NB4 (cell line): ENCODE data around the gene LMAN2.
"Not testable (repeated sequence)": the region's sequence is repeated elsewhere in the genome, so short reads cannot be mapped to it uniquely, and the experiment has no call there.

ENCODE experiments used
- DNase-seq: peaks from one replicate; pipeline ENCODE4 v3.0.0; 2010; ENCODE audit warnings: low read depth
- H3K4me3 ChIP-seq: one replicate; pipeline ENCODE4 v1.5.1; 2011; ENCODE audit warnings: mild to moderate bottlenecking, low read depth, low read length, moderate library complexity
- CTCF ChIP-seq: IDR thresholded peaks from one replicate; pipeline ENCODE4 v1.5.1; 2012; ENCODE audit warnings: low read depth, low read length
- MAX ChIP-seq: IDR thresholded peaks from 2 replicates; pipeline ENCODE4 v1.6.1; 2011; ENCODE audit warnings: low read depth, low read length
- MYC ChIP-seq: IDR thresholded peaks from 2 replicates; pipeline ENCODE4 v1.6.1; 2011; ENCODE audit warnings: low read depth, low read length
- POLR2A ChIP-seq: IDR thresholded peaks from 2 replicates; pipeline ENCODE4 v1.6.1; 2011; ENCODE audit warnings: mild to moderate bottlenecking; ENCODE audit not compliant: insufficient read length; ENCODE audit errors: extremely low read depth

LMAN2 gene

GRCh38 chr5:177347699-177348098, 3.8 kb downstream of the LMAN2 start:
- TF ChIP-seq CTCF (no peak), POLR2A (no peak), MAX (no peak), MYC (no peak)
- H3K4me3 ChIP-seq, result peak overlapping the region; percentile 16
- DNase-seq, result no peak

- H3K4me3 ChIP-seq, result peak overlapping the region; percentile 25
- no peak for DNase-seq
- TF ChIP-seq MYC, result no peak
- TF ChIP-seq MAX, result no peak
- no peak for TF ChIP-seq POLR2A
- no peak for TF ChIP-seq CTCF
These were observed 4.6 kb downstream of the LMAN2 start for GRCh38 chr5:177346820-177347219.

GRCh38 chr5:177344891-177345290, 6.6 kb downstream of the LMAN2 start:
- no peak for TF ChIP-seq POLR2A
- no peak for TF ChIP-seq MAX
- TF ChIP-seq CTCF, result no peak
- no peak for TF ChIP-seq MYC
- DNase-seq, result no peak
- H3K4me3 ChIP-seq, result no peak overlapping the region

GRCh38 chr5:177343777-177344176, 7.7 kb downstream of the LMAN2 start:
- H3K4me3 ChIP-seq, result no peak overlapping the region
- TF ChIP-seq MAX (no peak), MYC (no peak), CTCF (no peak), POLR2A (no peak)
- no peak for DNase-seq

GRCh38 chr5:177343000-177343399, 8.5 kb downstream of the LMAN2 start:
- DNase-seq, result not testable (repeated sequence)

GRCh38 chr5:177339107-177339638, 12.3 kb downstream of the LMAN2 start:
- TF ChIP-seq CTCF, result no peak
- no peak for TF ChIP-seq MAX
- TF ChIP-seq MYC, result no peak
- TF ChIP-seq POLR2A, result no peak
- DNase-seq, result no peak
- no peak overlapping the region for H3K4me3 ChIP-seq

More at GRCh38 chr5:177343000-177343399, 8.5 kb downstream of the LMAN2 start:
- not testable (repeated sequence) for H3K4me3 ChIP-seq
